Nephron (organoid): ENCODE results near the gene GOLGA5.
"Not testable (repeated sequence)": the region's sequence is repeated elsewhere in the genome, so short reads cannot be mapped to it uniquely, and the experiment has no call there.

Experiments used
- H3K27ac Mint-ChIP-seq, 3 experiments: 2 replicates each; pipeline ENCODE4 v1.8.0; 2020; ENCODE audit warnings: mixed read lengths in 3 of 3, mild to moderate bottlenecking in 2 of 3, moderate library complexity in 1 of 3
- H3K27me3 Mint-ChIP-seq: 2 replicates; pipeline ENCODE4 v1.8.0; 2021; ENCODE audit warnings: low read depth, mild to moderate bottlenecking, moderate library complexity, mixed read lengths
- H3K36me3 Mint-ChIP-seq: 2 replicates; pipeline ENCODE4 v1.8.0; 2020; ENCODE audit warnings: low read depth, mixed read lengths
- H3K4me1 Mint-ChIP-seq: 2 replicates; pipeline ENCODE4 v1.8.0; 2020; ENCODE audit warnings: mixed read lengths
- H3K4me3 Mint-ChIP-seq, 3 experiments: 2 replicates each; pipeline ENCODE4 v1.8.0; 2020; ENCODE audit warnings: mild to moderate bottlenecking in 3 of 3, mixed read lengths in 3 of 3, moderate library complexity in 2 of 3
- H3K9me3 Mint-ChIP-seq: 2 replicates; pipeline ENCODE4 v1.8.0; 2020; ENCODE audit warnings: mixed read lengths
- TF ChIP-seq, protein P1 (sequence below), 3 experiments: fragments of 200-600 bp; sonication (generic); IDR thresholded peaks; one replicate each; pipeline ENCODE4 v1.5.0; 2021; ENCODE audit warnings: antibody characterized with exemption in 3 of 3; ENCODE audit not compliant: unreplicated experiment in 3 of 3

Gene GOLGA5

DNA sequence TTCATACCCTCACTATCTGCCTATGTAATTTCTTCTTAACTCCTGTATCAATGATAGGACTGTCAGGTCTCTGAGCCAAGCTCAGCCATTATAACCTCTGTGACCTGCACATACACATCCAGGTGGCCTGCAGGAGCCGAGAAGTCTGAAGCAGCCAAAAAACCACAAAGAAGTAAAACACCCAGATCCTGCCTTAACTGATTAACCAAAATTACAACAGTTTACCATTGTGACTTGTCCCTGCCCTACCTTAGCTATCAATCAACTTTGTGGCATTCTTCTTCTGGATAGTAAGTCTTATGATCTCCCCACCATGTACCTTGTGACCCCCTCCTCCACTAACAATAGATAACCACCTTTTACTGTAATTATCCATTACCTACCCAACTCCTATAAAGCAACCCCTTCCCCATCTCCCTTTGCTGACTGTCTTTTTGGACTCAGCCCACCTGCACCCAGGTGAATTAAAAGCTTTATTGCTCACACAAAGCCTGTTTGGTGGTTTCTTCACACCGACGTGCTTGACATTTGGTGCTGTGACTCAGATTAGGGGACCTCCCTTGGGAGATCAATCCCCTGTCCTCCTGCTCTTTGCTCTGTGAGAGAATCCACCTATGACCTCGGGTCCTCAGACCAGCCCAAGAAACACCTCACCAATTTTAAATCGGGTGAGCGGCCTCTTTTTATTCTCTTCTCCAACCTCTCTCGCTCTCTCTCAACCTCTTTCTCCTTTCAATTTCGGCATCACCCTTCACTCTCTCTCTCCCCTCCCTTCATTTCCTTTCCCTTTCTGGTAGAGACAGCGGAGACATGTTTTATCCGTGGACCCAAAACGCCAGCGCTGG is 34.2 kb upstream of the GOLGA5 start:
- Mint-ChIP-seq H3K4me3 (no peak overlapping the region), H3K9me3 (no peaks in the 10 kb centered on the region), H3K27me3 (peaks cover 13% of the 10 kb centered on the region), H3K27ac (no peak overlapping the region), H3K36me3 (no peaks in the 10 kb centered on the region), H3K4me1 (no peaks in the 10 kb centered on the region)
- TF ChIP-seq, protein P1, sequence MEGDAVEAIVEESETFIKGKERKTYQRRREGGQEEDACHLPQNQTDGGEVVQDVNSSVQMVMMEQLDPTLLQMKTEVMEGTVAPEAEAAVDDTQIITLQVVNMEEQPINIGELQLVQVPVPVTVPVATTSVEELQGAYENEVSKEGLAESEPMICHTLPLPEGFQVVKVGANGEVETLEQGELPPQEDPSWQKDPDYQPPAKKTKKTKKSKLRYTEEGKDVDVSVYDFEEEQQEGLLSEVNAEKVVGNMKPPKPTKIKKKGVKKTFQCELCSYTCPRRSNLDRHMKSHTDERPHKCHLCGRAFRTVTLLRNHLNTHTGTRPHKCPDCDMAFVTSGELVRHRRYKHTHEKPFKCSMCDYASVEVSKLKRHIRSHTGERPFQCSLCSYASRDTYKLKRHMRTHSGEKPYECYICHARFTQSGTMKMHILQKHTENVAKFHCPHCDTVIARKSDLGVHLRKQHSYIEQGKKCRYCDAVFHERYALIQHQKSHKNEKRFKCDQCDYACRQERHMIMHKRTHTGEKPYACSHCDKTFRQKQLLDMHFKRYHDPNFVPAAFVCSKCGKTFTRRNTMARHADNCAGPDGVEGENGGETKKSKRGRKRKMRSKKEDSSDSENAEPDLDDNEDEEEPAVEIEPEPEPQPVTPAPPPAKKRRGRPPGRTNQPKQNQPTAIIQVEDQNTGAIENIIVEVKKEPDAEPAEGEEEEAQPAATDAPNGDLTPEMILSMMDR (IDR thresholded peaks at IDR 0.05; ENCODE audit: unreplicated experiment in 3 of 3), result no peak

DNA sequence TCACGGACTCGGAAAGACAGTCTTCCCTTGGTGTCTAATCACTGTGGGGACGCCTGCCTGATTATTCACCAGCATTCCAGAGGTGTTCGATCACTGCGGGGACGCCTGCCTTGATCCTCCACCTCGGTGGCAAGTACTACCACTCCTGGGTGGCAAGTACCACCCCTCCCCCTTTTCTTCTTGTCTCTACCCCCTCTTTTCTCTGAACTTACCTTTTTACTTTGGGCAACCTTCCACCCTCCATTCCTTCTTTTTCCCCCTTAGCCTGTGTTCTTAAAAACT is 33.6 kb upstream of the GOLGA5 start:
- no peak overlapping the region for H3K4me3 Mint-ChIP-seq
- no peaks in the 10 kb centered on the region for H3K9me3 Mint-ChIP-seq
- H3K27ac Mint-ChIP-seq, result no peak overlapping the region
- H3K27me3 Mint-ChIP-seq, result peaks cover 13% of the 10 kb centered on the region
- TF ChIP-seq, protein P1 (IDR thresholded peaks at IDR 0.05; ENCODE audit: unreplicated experiment in 3 of 3), result no peak
- H3K4me1 Mint-ChIP-seq, result no peaks in the 10 kb centered on the region
- no peaks in the 10 kb centered on the region for H3K36me3 Mint-ChIP-seq

DNA sequence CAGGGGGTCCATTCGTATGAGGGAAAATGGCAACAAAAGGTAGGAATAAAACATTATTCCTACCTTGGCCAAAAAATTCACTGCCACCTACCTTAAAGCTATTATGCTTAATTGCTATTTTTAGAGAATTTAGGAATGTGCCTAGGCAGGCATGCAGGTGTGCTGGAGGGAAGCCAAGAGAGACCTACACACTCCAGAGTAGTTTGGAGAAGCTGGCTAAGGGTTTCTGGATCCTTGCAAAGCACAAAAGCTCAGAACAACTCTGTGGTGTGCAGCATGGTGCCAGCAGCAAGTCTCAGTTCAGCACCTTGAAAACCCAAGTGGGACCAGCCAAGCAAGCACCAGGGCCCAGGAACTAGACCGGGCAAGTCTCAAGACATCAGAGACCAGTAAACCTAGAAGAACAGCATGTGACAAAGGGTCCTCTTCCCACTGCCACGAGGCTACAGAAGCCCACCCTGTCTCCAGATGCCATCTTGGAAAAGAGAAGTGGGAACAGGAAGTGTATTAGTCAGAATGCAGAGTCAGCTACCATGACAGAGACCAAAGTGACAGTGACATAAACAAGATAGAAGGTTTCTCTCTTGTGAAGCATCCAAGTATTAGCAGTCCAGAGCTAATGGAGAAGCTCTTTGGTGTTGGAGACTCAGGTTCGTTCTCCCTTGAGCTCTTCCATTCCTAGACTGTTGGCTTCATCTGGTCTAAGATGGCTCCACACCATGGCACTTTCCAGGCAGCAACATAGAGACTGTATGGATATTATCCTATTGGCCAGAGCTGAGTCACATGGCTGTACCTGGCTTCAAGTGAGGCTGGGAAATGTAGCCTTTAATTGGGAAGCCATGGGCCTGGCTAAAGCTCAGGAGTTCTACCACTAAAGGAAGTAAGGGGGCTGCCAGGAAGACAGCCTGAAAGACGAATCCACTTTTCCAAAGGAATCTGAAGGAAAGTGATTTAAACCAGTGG is 30.2 kb upstream of the GOLGA5 start:
- H3K9me3 Mint-ChIP-seq, H3K4me1 Mint-ChIP-seq, H3K4me3 Mint-ChIP-seq, H3K36me3 Mint-ChIP-seq, H3K27ac Mint-ChIP-seq: not testable (repeated sequence)
- peaks cover 13% of the 10 kb centered on the region for H3K27me3 Mint-ChIP-seq

DNA sequence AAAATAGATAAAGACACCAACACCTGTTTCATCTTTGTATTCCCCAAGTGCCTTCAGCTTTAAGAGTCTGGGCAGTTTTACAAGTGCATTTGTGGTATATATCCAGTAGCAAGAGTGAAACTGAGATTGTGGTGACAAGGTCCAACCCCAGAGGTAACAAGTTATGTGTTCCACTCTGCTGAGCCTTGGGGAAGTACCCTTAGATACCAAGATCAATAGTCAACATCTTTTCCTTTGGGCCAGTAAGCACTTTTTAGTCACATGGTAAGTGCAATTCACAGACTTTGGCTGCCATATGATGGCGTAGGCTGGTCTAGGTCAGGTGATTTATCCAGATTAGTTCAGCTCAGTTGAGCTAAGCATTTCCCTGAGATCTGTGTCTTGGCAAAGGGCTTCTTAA is 25.9 kb upstream of the GOLGA5 start:
- not testable (repeated sequence) for H3K9me3 Mint-ChIP-seq, H3K4me1 Mint-ChIP-seq, H3K36me3 Mint-ChIP-seq

DNA sequence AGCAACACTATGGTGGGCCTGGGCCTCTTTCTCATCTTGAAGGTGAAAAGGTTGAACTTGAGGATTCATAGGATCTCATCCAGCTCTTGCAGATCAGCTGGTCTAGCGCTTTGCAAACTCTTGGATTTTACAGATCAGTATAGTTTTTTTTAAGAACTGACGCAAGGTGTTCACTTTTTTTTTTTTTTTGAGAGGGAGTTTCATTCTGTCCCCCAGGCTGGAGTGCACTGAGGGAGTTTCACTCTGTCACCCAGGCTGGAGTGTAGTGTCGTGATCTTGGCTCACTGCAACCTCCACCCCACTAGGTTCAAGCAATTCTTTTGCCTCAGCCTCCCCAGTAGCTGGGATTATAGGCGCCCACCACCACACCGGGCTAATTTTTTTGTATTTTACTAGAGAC is 25.3 kb upstream of the GOLGA5 start:
- H3K27ac Mint-ChIP-seq, result peak overlapping the region in 1 of 3 experiments; percentile 58
- no peak overlapping the region for H3K4me3 Mint-ChIP-seq
- no peaks in the 10 kb centered on the region for H3K4me1 Mint-ChIP-seq
- TF ChIP-seq, protein P1 (IDR thresholded peaks at IDR 0.05; ENCODE audit: unreplicated experiment in 3 of 3), result no peak
- no peaks in the 10 kb centered on the region for H3K36me3 Mint-ChIP-seq
- no peaks in the 10 kb centered on the region for H3K9me3 Mint-ChIP-seq
- peaks cover 2% of the 10 kb centered on the region for H3K27me3 Mint-ChIP-seq

More for the DNA sequence above, 25.9 kb upstream of the GOLGA5 start:
- peak overlapping the region in 1 of 3 experiments; percentile 58 for H3K27ac Mint-ChIP-seq
- not testable (repeated sequence) for H3K4me3 Mint-ChIP-seq, H3K27me3 Mint-ChIP-seq

DNA sequence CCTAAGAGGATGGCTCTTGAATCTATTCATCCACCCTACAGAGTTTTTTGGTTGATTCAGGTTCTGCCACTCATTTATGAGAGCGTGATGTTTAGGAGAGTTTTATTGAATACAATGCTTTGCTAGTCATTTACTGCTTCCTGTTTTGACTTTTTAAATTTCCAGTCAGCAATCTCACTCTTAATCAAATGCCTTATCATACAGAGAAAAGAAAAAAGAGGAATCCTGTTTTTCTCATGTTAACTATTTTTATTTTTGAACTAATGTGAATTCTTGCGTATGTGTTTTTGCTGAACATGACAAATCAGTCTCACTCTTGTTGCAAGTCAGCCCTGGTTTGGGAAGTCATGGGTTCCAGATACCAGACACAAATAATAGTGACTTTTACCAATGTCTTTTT is 23.6 kb upstream of the GOLGA5 start:
- Mint-ChIP-seq H3K36me3 (no peaks in the 10 kb centered on the region), H3K4me3 (no peak overlapping the region), H3K9me3 (no peaks in the 10 kb centered on the region), H3K27me3 (peaks cover 4% of the 10 kb centered on the region), H3K27ac (no peak overlapping the region), H3K4me1 (no peaks in the 10 kb centered on the region)
- TF ChIP-seq, protein P1 (IDR thresholded peaks at IDR 0.05; ENCODE audit: unreplicated experiment in 3 of 3), result no peak
